ENCODE measurements around the gene BSX. TPM values are rescaled to one million over a fixed set of nuclear protein-coding genes. Genes with fewer than 3 reads are reported as not detected.

BSX gene
- total RNA-seq (2021) (not detected in 2 replicates), Bru-seq, nascent RNA (not detected), BruChase-seq, experiment 1, labeled RNA remaining after a 2-hour chase (not detected), BruChase-seq, experiment 2, labeled RNA remaining after a 6-hour chase (not detected)
- long read RNA-seq, result 0 reads

GRCh38 chr11:122981388-122982264, at the start of gene BSX:
BSX (minus strand) TSS chr11:122981834; CDS start chr11:122981671, 163 bp downstream.
- POLR2A ChIA-PET (ENCODE audit: low non-redundant PET), result interaction anchor here (0.6 kb wide), 1 partner anchor 68 kb away, joined by 3 read pairs; no protein-coding TSS in a partner anchor
- intact Hi-C loops (cut with micrococcal nuclease; ENCODE audit: unreplicated experiment), result no loop called here
- no peak within 1 kb of the TSS for H3K27ac ChIP-seq (ENCODE audit: low read depth, low read length, poor library complexity, severe bottlenecking)
- H3K4me3 ChIP-seq (ENCODE audit: low read depth, low read length, poor library complexity, severe bottlenecking), result no peak within 1 kb of the TSS
- no peaks in the 10 kb centered on the region for H3K36me3 ChIP-seq (ENCODE audit: insufficient read depth, low read length, poor library complexity, severe bottlenecking)
- BruUV-seq (replicated peaks), result no TSS peak
- CTCF ChIA-PET, result interaction anchor here (0.6 to 1.0 kb wide), 2 partner anchors 39 to 200 kb away, joined by 3 read pairs; no protein-coding TSS in a partner anchor
- no peaks in the 10 kb centered on the region for H3K4me1 ChIP-seq (ENCODE audit: insufficient read depth, low read length, poor library complexity, severe bottlenecking)
- no peaks in the 10 kb centered on the region for H3K9me3 ChIP-seq (ENCODE audit: low read depth, low read length, poor library complexity, severe bottlenecking)
- peak; percentile 93 for DNase-seq (ENCODE audit: low spot score)
- H3K27me3 ChIP-seq (replicated peaks; ENCODE audit: insufficient read depth, low read depth, low read length, poor library complexity), result peaks cover 99% of the 10 kb centered on the region
- TF ChIP-seq EZH2 (IDR thresholded peaks at IDR 0.05; ENCODE audit: borderline replicate concordance, low read depth, low read length, poor library complexity, severe bottlenecking) (no peak), CTCF (conservative IDR thresholded peaks at IDR 0.05; ENCODE audit: low read depth, low read length) (no peak)

GRCh38 chr11:123030517-123030916, 48.9 kb upstream of the BSX start:
- no peak overlapping the region for H3K4me3 ChIP-seq (ENCODE audit: low read depth, low read length, poor library complexity, severe bottlenecking)
- TF ChIP-seq EZH2 (IDR thresholded peaks at IDR 0.05; ENCODE audit: borderline replicate concordance, low read depth, low read length, poor library complexity, severe bottlenecking) (no peak), CTCF (conservative IDR thresholded peaks at IDR 0.05; ENCODE audit: low read depth, low read length) (no peak)
- no peaks in the 10 kb centered on the region for H3K4me1 ChIP-seq (ENCODE audit: insufficient read depth, low read length, poor library complexity, severe bottlenecking)
- CTCF ChIA-PET, result no interaction called here
- no peaks in the 10 kb centered on the region for H3K9me3 ChIP-seq (ENCODE audit: low read depth, low read length, poor library complexity, severe bottlenecking)
- no TSS peak for BruUV-seq (replicated peaks)
- H3K27ac ChIP-seq (ENCODE audit: low read depth, low read length, poor library complexity, severe bottlenecking), result no peak overlapping the region
- H3K36me3 ChIP-seq (ENCODE audit: insufficient read depth, low read length, poor library complexity, severe bottlenecking), result no peaks in the 10 kb centered on the region
- no peak for DNase-seq (ENCODE audit: low spot score)
- no peaks in the 10 kb centered on the region for H3K27me3 ChIP-seq (replicated peaks; ENCODE audit: insufficient read depth, low read depth, low read length, poor library complexity)
- intact Hi-C loops (cut with micrococcal nuclease; ENCODE audit: unreplicated experiment), result loop anchor here (5.0 kb wide), 1 partner anchor 447 kb away; no protein-coding TSS in a partner anchor
- POLR2A ChIA-PET (ENCODE audit: low non-redundant PET), result no interaction called here

DNA sequence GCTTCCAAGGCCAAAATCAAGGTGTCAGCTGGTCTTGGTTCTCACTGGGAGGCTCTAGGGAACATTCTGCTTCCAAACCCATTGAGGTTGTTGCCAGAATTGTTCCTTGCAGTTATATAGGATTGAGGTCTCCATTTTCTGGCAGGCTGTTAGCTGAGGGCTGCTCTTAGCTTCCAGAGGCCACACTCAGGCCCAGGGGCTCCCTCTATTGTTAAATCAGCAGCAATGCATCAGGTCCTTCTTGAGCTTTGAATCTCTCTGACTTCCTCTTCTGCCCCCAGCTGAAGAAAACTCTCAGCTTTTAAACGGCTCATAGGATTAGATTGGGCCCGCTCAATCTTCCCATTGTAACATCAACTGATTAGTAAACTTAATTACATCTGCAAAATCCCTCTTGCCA, 39.3 kb upstream of the BSX start:
- no peaks in the 10 kb centered on the region for H3K4me1 ChIP-seq (ENCODE audit: insufficient read depth, low read length, poor library complexity, severe bottlenecking)
- ChIA-PET CTCF (interaction anchor here (0.5 to 1.4 kb wide), 14 partner anchors 12 to 457 kb away, joined by 3 to 17 read pairs (median 4); partner anchors contain the start of gene BSX), POLR2A (ENCODE audit: low non-redundant PET) (interaction anchor here (0.7 kb wide), 1 partner anchor 33 kb away, joined by 8 read pairs; no protein-coding TSS in a partner anchor)
- H3K27me3 ChIP-seq (replicated peaks; ENCODE audit: insufficient read depth, low read depth, low read length, poor library complexity), result no peaks in the 10 kb centered on the region
- no peaks in the 10 kb centered on the region for H3K9me3 ChIP-seq (ENCODE audit: low read depth, low read length, poor library complexity, severe bottlenecking)
- H3K4me3 ChIP-seq (ENCODE audit: low read depth, low read length, poor library complexity, severe bottlenecking), result no peak overlapping the region
- BruUV-seq (replicated peaks), result no TSS peak
- no peaks in the 10 kb centered on the region for H3K36me3 ChIP-seq (ENCODE audit: insufficient read depth, low read length, poor library complexity, severe bottlenecking)
- no peak overlapping the region for H3K27ac ChIP-seq (ENCODE audit: low read depth, low read length, poor library complexity, severe bottlenecking)
- peak; percentile 84 for DNase-seq (ENCODE audit: low spot score)
- intact Hi-C loops (cut with micrococcal nuclease; ENCODE audit: unreplicated experiment), result loop anchor here (5.0 kb wide), 1 partner anchor 224 kb away; no protein-coding TSS in a partner anchor
- TF ChIP-seq EZH2 (IDR thresholded peaks at IDR 0.05; ENCODE audit: borderline replicate concordance, low read depth, low read length, poor library complexity, severe bottlenecking), result no peak
- TF ChIP-seq CTCF (conservative IDR thresholded peaks at IDR 0.05; ENCODE audit: low read depth, low read length), result peak; percentile 77
